Large intestine (tissue), 3 donors: ENCODE results near the gene POSTN. TPM values are rescaled to one million over a fixed set of nuclear protein-coding genes. Genes with fewer than 3 reads are reported as not detected.
A peak's percentile ranks its signal among the peaks of the same experiment; 100 is the strongest.
"Not testable (repeated sequence)": the region's sequence is repeated elsewhere in the genome, so short reads cannot be mapped to it uniquely, and the experiment has no call there.

Experiments used
- DNase-seq, 2 donors: peaks; one replicate each; pipeline versions ENCODE4 v3.0.0 to v3.0.0-alpha.2; 2013
- H3K27ac ChIP-seq: one replicate; pipeline ENCODE4 v1.5.1; 2013; ENCODE audit warnings: low read length
- H3K27me3 ChIP-seq: 2 replicates; pipeline ENCODE4 v1.6.1; 2013; ENCODE audit warnings: low read length; ENCODE audit not compliant: control insufficient read depth, insufficient read depth
- H3K36me3 ChIP-seq: 2 replicates; pipeline ENCODE4 v1.6.1; 2013; ENCODE audit warnings: low read length; ENCODE audit not compliant: control insufficient read depth, insufficient read depth
- H3K4me1 ChIP-seq: one replicate; pipeline ENCODE4 v1.6.1; 2013; ENCODE audit warnings: low read length; ENCODE audit not compliant: control insufficient read depth, insufficient read depth
- H3K4me3 ChIP-seq: one replicate; pipeline ENCODE4 v1.5.1; 2013; ENCODE audit warnings: low read length
- H3K9me3 ChIP-seq: one replicate; pipeline ENCODE4 v1.6.1; 2013; ENCODE audit warnings: mild to moderate bottlenecking, low read depth, low read length, moderate library complexity; ENCODE audit not compliant: control insufficient read depth
- WGBS: methylation state at CpG from one replicate; pipeline ENCODE4 v1.1.5; 2013; ENCODE audit warnings: low lambda C conversion rate; ENCODE audit not compliant: insufficient coverage; 5-methylcytosine and 5-hydroxymethylcytosine counted together
- polyA plus RNA-seq: library from polyadenylated mRNA; unstranded; fragments of 120-200 nt; gene quantifications from one replicate; pipeline ENCODE4 v1.2.1, GENCODE V29; 2013

Gene POSTN
- polyA plus RNA-seq, 1 donor: 343 TPM

GRCh38 chr13:37599519-37599918 lies 951 bp upstream of the POSTN start:
- WGBS: 57% methylated on average over 1 of the region's 2 CpGs
- no peak overlapping the region for H3K27ac ChIP-seq

GRCh38 chr13:37597477-37598025 lies 1.0 kb downstream of the POSTN start:
- no peak overlapping the region for H3K27ac ChIP-seq
- H3K4me1 ChIP-seq: no peaks in the 10 kb centered on the region
- H3K4me3 ChIP-seq: peak overlapping the region; percentile 15
- no peaks in the 10 kb centered on the region for H3K9me3 ChIP-seq
- H3K27me3 ChIP-seq: no peaks in the 10 kb centered on the region
- H3K36me3 ChIP-seq: no peaks in the 10 kb centered on the region
- WGBS: 67% methylated on average over 1 of the region's 2 CpGs
- DNase-seq: no peak

More at GRCh38 chr13:37599519-37599918, 951 bp upstream of the POSTN start:
- no peak for DNase-seq
- H3K27me3 ChIP-seq: no peaks in the 10 kb centered on the region
- no peaks in the 10 kb centered on the region for H3K9me3 ChIP-seq
- no peak overlapping the region for H3K4me3 ChIP-seq
- H3K4me1 ChIP-seq: no peaks in the 10 kb centered on the region
- no peaks in the 10 kb centered on the region for H3K36me3 ChIP-seq

GRCh38 chr13:37596805-37597204 lies 1.8 kb downstream of the POSTN start:
- Histone ChIP-seq H3K36me3 (no peaks in the 10 kb centered on the region), H3K4me3 (peak overlapping the region; percentile 15), H3K27ac (no peak overlapping the region), H3K9me3 (no peaks in the 10 kb centered on the region), H3K27me3 (no peaks in the 10 kb centered on the region), H3K4me1 (no peaks in the 10 kb centered on the region)
- no peak for DNase-seq
- 40% methylated on average over 1 of the region's 3 CpGs for WGBS

GRCh38 chr13:37595162-37595561 lies 3.4 kb downstream of the POSTN start:
- no peak overlapping the region for H3K27ac ChIP-seq
- H3K27me3 ChIP-seq: no peaks in the 10 kb centered on the region
- H3K9me3 ChIP-seq: no peaks in the 10 kb centered on the region
- no peak overlapping the region for H3K4me3 ChIP-seq
- DNase-seq: no peak
- H3K36me3 ChIP-seq: no peaks in the 10 kb centered on the region
- no peaks in the 10 kb centered on the region for H3K4me1 ChIP-seq

GRCh38 chr13:37594550-37594949 lies 4.0 kb downstream of the POSTN start:
- Histone ChIP-seq H3K27ac (no peak overlapping the region), H3K4me1 (no peaks in the 10 kb centered on the region), H3K4me3 (no peak overlapping the region), H3K36me3 (no peaks in the 10 kb centered on the region), H3K9me3 (no peaks in the 10 kb centered on the region), H3K27me3 (no peaks in the 10 kb centered on the region)
- WGBS: 100% methylated on average over 1 of the region's 2 CpGs
- DNase-seq: no peak

- H3K4me3 ChIP-seq, H3K4me1 ChIP-seq, DNase-seq, H3K27me3 ChIP-seq, H3K27ac ChIP-seq, H3K9me3 ChIP-seq, H3K36me3 ChIP-seq: not testable (repeated sequence)
- WGBS: no CpG with 5 or more reads among the region's 4 CpGs
Observed at GRCh38 chr13:37589381-37589780, 9.2 kb downstream of the POSTN start.

- Histone ChIP-seq H3K27me3 (no peaks in the 10 kb centered on the region), H3K4me3 (no peak overlapping the region), H3K4me1 (no peaks in the 10 kb centered on the region), H3K36me3 (no peaks in the 10 kb centered on the region), H3K9me3 (no peaks in the 10 kb centered on the region), H3K27ac (no peak overlapping the region)
- WGBS: 82% methylated on average over 2 of the region's 2 CpGs
- DNase-seq: no peak
Observed at GRCh38 chr13:37587236-37587635, 11.3 kb downstream of the POSTN start.

- DNase-seq: no peak
- no peak overlapping the region for H3K27ac ChIP-seq
- 93% methylated on average over 3 of the region's 4 CpGs for WGBS
- H3K27me3 ChIP-seq: no peaks in the 10 kb centered on the region
- H3K36me3 ChIP-seq: no peaks in the 10 kb centered on the region
- no peaks in the 10 kb centered on the region for H3K9me3 ChIP-seq
- H3K4me1 ChIP-seq: no peaks in the 10 kb centered on the region
- H3K4me3 ChIP-seq: no peak overlapping the region
Observed at GRCh38 chr13:37586164-37586563, 12.4 kb downstream of the POSTN start.

- Histone ChIP-seq H3K4me3 (no peak overlapping the region), H3K4me1 (no peaks in the 10 kb centered on the region), H3K27me3 (no peaks in the 10 kb centered on the region), H3K9me3 (no peaks in the 10 kb centered on the region), H3K36me3 (no peaks in the 10 kb centered on the region), H3K27ac (no peak overlapping the region)
- WGBS: 80% methylated on average over 1 of the region's 1 CpG
- DNase-seq: no peak
Observed at GRCh38 chr13:37585541-37585940, 13.0 kb downstream of the POSTN start.

- Histone ChIP-seq H3K9me3 (no peaks in the 10 kb centered on the region), H3K27ac (no peak overlapping the region), H3K27me3 (no peaks in the 10 kb centered on the region), H3K4me3 (no peak overlapping the region), H3K4me1 (no peaks in the 10 kb centered on the region), H3K36me3 (no peaks in the 10 kb centered on the region)
- no peak for DNase-seq
Observed at GRCh38 chr13:37576601-37577000, 22.0 kb downstream of the POSTN start.

- no peak overlapping the region for H3K27ac ChIP-seq
- H3K27me3 ChIP-seq: no peaks in the 10 kb centered on the region
- H3K4me3 ChIP-seq: no peak overlapping the region
- H3K9me3 ChIP-seq: no peaks in the 10 kb centered on the region
- 75% methylated on average over 1 of the region's 1 CpG for WGBS
- H3K4me1 ChIP-seq: no peaks in the 10 kb centered on the region
- H3K36me3 ChIP-seq: no peaks in the 10 kb centered on the region
- DNase-seq: no peak
Observed at GRCh38 chr13:37565425-37565824, 33.1 kb downstream of the POSTN start.
